OCI-LY7 (cell line): ENCODE measurements around the gene ACSL4. TPM values are rescaled to one million over a fixed set of nuclear protein-coding genes. Genes with fewer than 3 reads are reported as not detected.

Experiments used
- Bru-seq: library from RNA; stranded (reverse); fragments of 400-500 nt; gene quantifications from one replicate; lab custom pipeline; 2021; lab: Mats Ljungman, UMichigan
- BruChase-seq, 2 experiments: library from RNA; stranded (reverse); fragments of 400-500 nt; gene quantifications; one replicate each; lab custom pipeline; 2021; lab: Mats Ljungman, UMichigan
- BruUV-seq: library from RNA; stranded (reverse); fragments of 400-500 nt; replicated peaks from 2 replicates; lab custom pipeline; 2021; lab: Mats Ljungman, UMichigan
- CTCF ChIA-PET: fragments of 300-600 bp; sonication (Branson Sonifier 250); formaldehyde crosslinking; loops from one replicate; lab custom pipeline; 2022; ENCODE audit warnings: antibody characterized with exemption; ENCODE audit not compliant: unreplicated experiment; lab: Charles Lee
- POLR2A ChIA-PET: fragments of 300-600 bp; sonication (Branson Sonifier 250); formaldehyde crosslinking; loops from one replicate; lab custom pipeline; 2022; ENCODE audit warnings: antibody characterized with exemption; lab: Charles Lee
- DNase-seq: peaks from one replicate; pipeline ENCODE4 v3.0.0-alpha.2; 2015; ENCODE audit warnings: low spot score
- H2AFZ ChIP-seq: fragments of 200-600 bp; sonication (generic), shearing (Covaris generic); 2 replicates; pipeline ENCODE4 v1.6.1; 2014; ENCODE audit warnings: mild to moderate bottlenecking, antibody characterized with exemption, low read length, moderate library complexity
- H3K27ac ChIP-seq: fragments of 200-600 bp; sonication (generic); 2 replicates; pipeline ENCODE4 v1.5.1; 2014; ENCODE audit warnings: mixed run types, low read depth, mild to moderate bottlenecking, moderate library complexity, low read length, inconsistent platforms; ENCODE audit not compliant: poor library complexity, severe bottlenecking
- H3K36me3 ChIP-seq: fragments of 200-600 bp; sonication (generic); 2 replicates; pipeline ENCODE4 v1.6.1; 2014; ENCODE audit warnings: mild to moderate bottlenecking, antibody characterized with exemption, low read length, moderate library complexity, mixed read lengths; ENCODE audit not compliant: insufficient read depth
- H3K4me1 ChIP-seq: fragments of 200-600 bp; sonication (generic); 2 replicates; pipeline ENCODE4 v1.5.1; 2014; ENCODE audit warnings: mild to moderate bottlenecking, low read length; ENCODE audit not compliant: insufficient read depth, poor library complexity, severe bottlenecking
- H3K4me2 ChIP-seq: fragments of 200-600 bp; sonication (generic); 2 replicates; pipeline ENCODE4 v1.6.1; 2014; ENCODE audit warnings: mild to moderate bottlenecking, low read length
- H3K4me3 ChIP-seq: fragments of 200-600 bp; sonication (generic); 2 replicates; pipeline ENCODE4 v1.5.1; 2014; ENCODE audit warnings: mild to moderate bottlenecking, low read depth, low read length; ENCODE audit not compliant: poor library complexity, severe bottlenecking
- H3K79me2 ChIP-seq: fragments of 200-600 bp; sonication (generic); 2 replicates; pipeline ENCODE4 v1.6.1; 2016; ENCODE audit warnings: low read depth, mild to moderate bottlenecking, low read length, moderate library complexity, mixed read lengths; ENCODE audit not compliant: insufficient read depth
- H3K9me2 ChIP-seq: fragments of 200-600 bp; sonication (generic); 2 replicates; pipeline ENCODE4 v1.6.1; 2016; ENCODE audit warnings: mild to moderate bottlenecking, low read length, mixed read lengths; ENCODE audit not compliant: insufficient read depth
- H3K9me3 ChIP-seq: fragments of 200-600 bp; sonication (generic); 2 replicates; pipeline ENCODE4 v1.6.1; 2014; ENCODE audit warnings: mild to moderate bottlenecking, mixed run types, low read length, mixed read lengths
- H4K20me1 ChIP-seq: fragments of 200-600 bp; sonication (generic); 2 replicates; pipeline ENCODE4 v1.6.1; 2014; ENCODE audit warnings: mild to moderate bottlenecking, antibody characterized with exemption, low read length, moderate library complexity, mixed read lengths; ENCODE audit not compliant: insufficient read depth
- CTCF ChIP-seq: fragments of 200-600 bp; sonication (generic); conservative IDR thresholded peaks from 2 replicates; pipeline ENCODE4 v1.5.1; 2014; ENCODE audit warnings: mild to moderate bottlenecking, antibody characterized with exemption, low read length, moderate library complexity, mixed read lengths
- EZH2phosphoT487 ChIP-seq: fragments of 200-600 bp; sonication (generic); IDR thresholded peaks from 2 replicates; pipeline ENCODE4 v1.6.1; 2018; ENCODE audit warnings: low read depth, borderline replicate concordance, mild to moderate bottlenecking, mixed run types, antibody characterized with exemption, low read length, moderate library complexity, mixed read lengths
- intact Hi-C: fragments of 100-400 bp; cut with micrococcal nuclease; formaldehyde crosslinking; loops from one replicate; pipeline ENCODE4 v1.10.0; 2022; ENCODE audit not compliant: unreplicated experiment
- long read RNA-seq: library from polyadenylated mRNA; stranded (forward); transcript quantifications from one replicate; pipeline ENCODE4 v2.0.0, GENCODE V29; 2022
- total RNA-seq, 2 experiments: library from RNA; depleted of rRNA in 1 of 2; stranded (reverse); fragments of >200 nt in 1 of 2; shearing (Covaris generic) in 1 of 2; gene quantifications; 2 replicates each; pipeline ENCODE4 v1.2.3, GENCODE V29; 2014 to 2022

The ACSL4 gene
- total RNA-seq (2014; rRNA removed; shearing (Covaris generic)) = 18.0 and 18.4 TPM in 2 replicates
- total RNA-seq (2022) = 25.2 and 35.4 TPM in 2 replicates
- Bru-seq, nascent RNA = percentile 78 among the genes with signal in this experiment
- percentile 80 among the genes with signal in this experiment for BruChase-seq, experiment 1, labeled RNA remaining after a 6-hour chase
- percentile 84 among the genes with signal in this experiment for BruChase-seq, experiment 2, labeled RNA remaining after a 2-hour chase
- long read RNA-seq, full-length matches to known transcripts = 6 of 43 reads
- long read RNA-seq, partial matches to known transcripts = 6 of 43 reads
- long read RNA-seq, other reads (novel, unspliced or antisense) = 31 of 43 reads

DNA sequence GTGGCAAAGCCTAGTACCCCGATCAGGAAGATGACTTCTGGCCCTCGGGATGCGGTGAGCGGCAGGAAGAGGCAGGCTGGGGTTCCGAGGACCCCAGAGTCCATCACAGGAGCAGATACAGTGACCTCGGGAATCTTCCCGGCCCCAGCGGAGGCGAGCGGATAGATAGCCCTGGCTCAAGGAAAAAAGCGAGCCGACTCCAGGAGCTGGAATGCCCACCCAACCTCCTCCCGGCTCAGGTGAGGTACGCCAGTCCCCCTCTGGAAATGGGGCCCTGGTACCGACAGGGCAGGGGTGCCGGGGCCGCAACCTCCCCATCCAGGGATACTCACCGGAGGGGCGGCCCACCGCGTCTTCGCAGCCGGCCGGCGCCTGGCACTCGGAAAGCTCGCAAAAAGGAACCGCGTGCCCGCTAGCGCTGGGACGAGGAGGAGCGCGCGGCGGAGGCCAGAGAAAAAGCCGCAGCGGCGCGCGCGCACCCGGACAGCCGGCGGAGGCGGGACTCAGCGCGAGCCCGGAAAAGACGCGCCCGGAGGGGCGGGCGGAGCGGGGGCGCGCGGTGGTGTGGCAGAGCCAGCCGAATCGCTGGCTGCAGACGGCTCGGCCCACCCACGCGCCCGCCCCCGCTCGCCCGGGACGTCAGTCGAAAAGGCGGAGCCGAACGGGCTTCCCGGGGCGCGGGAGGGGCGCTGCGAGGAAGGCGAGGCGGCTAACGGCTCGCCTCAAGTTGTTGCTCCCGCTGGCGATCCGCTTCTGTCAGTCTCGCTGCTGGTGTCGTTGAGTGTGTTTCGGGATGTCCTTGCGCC, at the start of gene ACSL4:
ACSL4 (minus strand) TSS at position 451 of the 806 bp plus-strand sequence. CDS start 49,894 bp downstream, outside the sequence.
- peaks cover 21% of the 10 kb centered on the region for H3K4me1 ChIP-seq
- POLR2A ChIA-PET = interaction anchor here (1.1 to 1.6 kb wide), 2 partner anchors 17 to 20 kb away, joined by 3 to 7 read pairs; no protein-coding TSS in a partner anchor
- peaks cover 9% of the 10 kb centered on the region; the same call in 1 of the 2 replicates for H4K20me1 ChIP-seq
- TF ChIP-seq EZH2phosphoT487 (no peak), CTCF (no peak)
- BruUV-seq = no TSS peak
- no peaks in the 10 kb centered on the region for H3K9me2 ChIP-seq
- peak within 1 kb of the TSS; percentile 80 for H3K4me2 ChIP-seq
- peaks cover 47% of the 10 kb centered on the region for H3K79me2 ChIP-seq
- intact Hi-C loops = no loop called here
- peak; percentile 86 for DNase-seq
- H3K27ac ChIP-seq = peak within 1 kb of the TSS; percentile 70
- CTCF ChIA-PET = no interaction called here
- peak within 1 kb of the TSS; percentile 93 for H2AFZ ChIP-seq
- H3K36me3 ChIP-seq = peaks cover 21% of the 10 kb centered on the region
- H3K9me3 ChIP-seq = no peaks in the 10 kb centered on the region
- H3K4me3 ChIP-seq = peak within 1 kb of the TSS; percentile 99

DNA sequence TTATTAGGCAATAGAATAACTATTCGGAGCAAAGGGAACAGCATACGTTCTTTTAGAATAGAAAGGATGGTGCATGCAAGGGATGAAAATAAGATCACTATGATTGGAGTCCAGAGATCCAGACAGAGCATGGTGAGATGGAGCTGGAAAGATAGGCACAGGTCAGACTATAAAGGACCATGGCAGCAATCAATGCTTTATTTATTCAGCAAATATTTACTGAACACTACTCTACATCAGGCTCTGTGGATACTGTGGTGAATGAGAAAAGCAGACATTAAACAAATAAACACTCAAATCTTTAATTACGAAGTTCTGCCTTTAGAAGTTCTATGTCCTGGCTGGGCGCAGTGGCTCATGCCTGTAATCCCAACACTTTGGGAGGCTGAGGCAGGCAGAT, 44.7 kb upstream of the ACSL4 start:
- Histone ChIP-seq H2AFZ (no peak overlapping the region), H3K4me2 (no peak overlapping the region), H3K9me2 (no peaks in the 10 kb centered on the region), H3K79me2 (no peaks in the 10 kb centered on the region), H3K9me3 (no peaks in the 10 kb centered on the region), H3K4me1 (no peaks in the 10 kb centered on the region), H4K20me1 (no peaks in the 10 kb centered on the region), H3K4me3 (no peak overlapping the region), H3K36me3 (no peaks in the 10 kb centered on the region), H3K27ac (no peak overlapping the region)
- no peak for DNase-seq
- POLR2A ChIA-PET = no interaction called here
- TF ChIP-seq EZH2phosphoT487 (no peak), CTCF (no peak)
- CTCF ChIA-PET = no interaction called here
- no TSS peak for BruUV-seq
- intact Hi-C loops = no loop called here
